ENCODE data around the gene GRID2.
"Not testable (repeated sequence)": the region's sequence is repeated elsewhere in the genome, so short reads cannot be mapped to it uniquely, and the experiment has no call there.

GRID2 gene

DNA sequence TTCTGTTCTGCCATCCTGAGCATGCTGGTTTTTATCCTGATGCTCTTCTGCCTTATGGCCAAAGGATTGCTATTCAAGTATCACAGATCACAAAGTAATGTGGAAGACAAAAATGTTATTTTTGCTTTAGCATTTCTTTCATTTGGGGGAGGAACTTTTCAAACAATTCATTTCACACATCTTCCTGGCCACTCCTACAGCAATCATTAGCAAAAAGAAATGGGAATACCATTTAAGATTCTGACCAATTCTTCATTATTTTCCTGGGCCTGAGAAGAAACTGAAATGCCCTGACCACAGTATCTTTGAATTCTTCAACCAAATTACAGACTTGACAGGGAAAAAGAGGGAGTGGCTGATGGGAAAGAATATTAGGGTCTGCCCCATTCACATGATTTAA, 38.0 kb upstream of the GRID2 start:
- H3K9me3 ChIP-seq (ENCODE audit: control insufficient read depth, low read length), result no peaks in the 10 kb centered on the region
- peaks cover 2% of the 10 kb centered on the region for H3K4me1 ChIP-seq (ENCODE audit: control insufficient read depth, insufficient read depth, low read length)
- no peak for DNase-seq (ENCODE audit: low read depth)
- H3K9ac ChIP-seq (ENCODE audit: low read length), result no peak overlapping the region
- no peaks in the 10 kb centered on the region for H3K27me3 ChIP-seq (replicated peaks; ENCODE audit: control insufficient read depth, insufficient read depth, low read length)
- H3K36me3 ChIP-seq (ENCODE audit: control insufficient read depth, insufficient read depth, low read length, severe bottlenecking), result no peaks in the 10 kb centered on the region
- H3K4me3 ChIP-seq (ENCODE audit: low read length), result no peak overlapping the region

DNA sequence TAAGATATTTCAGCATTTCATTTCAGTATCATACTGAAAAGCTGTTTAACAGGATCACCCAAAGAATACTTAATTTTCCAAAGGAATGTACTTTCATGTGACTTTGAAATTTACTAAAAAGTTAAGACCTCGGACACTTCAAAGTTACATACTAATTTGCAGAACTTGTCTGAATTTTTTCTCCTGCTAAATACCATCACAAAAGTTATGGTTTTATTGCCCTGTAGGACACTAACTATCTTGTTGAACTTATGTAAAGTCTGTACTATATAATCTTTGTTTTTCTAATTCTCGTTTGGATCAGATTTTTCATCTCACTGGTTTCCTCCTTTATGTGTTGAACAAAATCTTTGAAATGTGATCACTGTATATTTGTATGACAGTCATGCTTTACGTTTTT, 37.2 kb upstream of the GRID2 start:
- Histone ChIP-seq H3K9ac (ENCODE audit: low read length) (no peak overlapping the region), H3K27me3 (replicated peaks; ENCODE audit: control insufficient read depth, insufficient read depth, low read length) (no peaks in the 10 kb centered on the region), H3K4me1 (ENCODE audit: control insufficient read depth, insufficient read depth, low read length) (peaks cover 2% of the 10 kb centered on the region), H3K4me3 (ENCODE audit: low read length) (no peak overlapping the region), H3K9me3 (ENCODE audit: control insufficient read depth, low read length) (no peaks in the 10 kb centered on the region), H3K36me3 (ENCODE audit: control insufficient read depth, insufficient read depth, low read length, severe bottlenecking) (no peaks in the 10 kb centered on the region)
- no peak for DNase-seq (ENCODE audit: low read depth)

GRCh38 chr4:92268642-92269041, 35.1 kb upstream of the GRID2 start:
- Histone ChIP-seq H3K4me1 (ENCODE audit: control insufficient read depth, insufficient read depth, low read length) (peaks cover 2% of the 10 kb centered on the region), H3K27me3 (replicated peaks; ENCODE audit: control insufficient read depth, insufficient read depth, low read length) (no peaks in the 10 kb centered on the region), H3K9me3 (ENCODE audit: control insufficient read depth, low read length) (no peaks in the 10 kb centered on the region), H3K36me3 (ENCODE audit: control insufficient read depth, insufficient read depth, low read length, severe bottlenecking) (no peaks in the 10 kb centered on the region), H3K9ac (ENCODE audit: low read length) (no peak overlapping the region), H3K4me3 (ENCODE audit: low read length) (no peak overlapping the region)
- DNase-seq (ENCODE audit: low read depth), result no peak

GRCh38 chr4:92270908-92271307, 32.9 kb upstream of the GRID2 start:
- Histone ChIP-seq H3K9me3 (ENCODE audit: control insufficient read depth, low read length) (no peaks in the 10 kb centered on the region), H3K27me3 (replicated peaks; ENCODE audit: control insufficient read depth, insufficient read depth, low read length) (no peaks in the 10 kb centered on the region), H3K9ac (ENCODE audit: low read length) (no peak overlapping the region), H3K4me3 (ENCODE audit: low read length) (no peak overlapping the region), H3K36me3 (ENCODE audit: control insufficient read depth, insufficient read depth, low read length, severe bottlenecking) (no peaks in the 10 kb centered on the region), H3K4me1 (ENCODE audit: control insufficient read depth, insufficient read depth, low read length) (no peaks in the 10 kb centered on the region)
- DNase-seq (ENCODE audit: low read depth), result no peak

- not testable (repeated sequence) for H3K9ac ChIP-seq (ENCODE audit: low read length); DNase-seq (ENCODE audit: low read depth); H3K27me3 ChIP-seq (replicated peaks; ENCODE audit: control insufficient read depth, insufficient read depth, low read length); H3K36me3 ChIP-seq (ENCODE audit: control insufficient read depth, insufficient read depth, low read length, severe bottlenecking); H3K4me1 ChIP-seq (ENCODE audit: control insufficient read depth, insufficient read depth, low read length); H3K4me3 ChIP-seq (ENCODE audit: low read length); H3K9me3 ChIP-seq (ENCODE audit: control insufficient read depth, low read length)
Observed at GRCh38 chr4:92271551-92271950, 32.2 kb upstream of the GRID2 start.

- not testable (repeated sequence) for DNase-seq (ENCODE audit: low read depth)
Observed at GRCh38 chr4:92277057-92277881, 26.5 kb upstream of the GRID2 start.

DNA sequence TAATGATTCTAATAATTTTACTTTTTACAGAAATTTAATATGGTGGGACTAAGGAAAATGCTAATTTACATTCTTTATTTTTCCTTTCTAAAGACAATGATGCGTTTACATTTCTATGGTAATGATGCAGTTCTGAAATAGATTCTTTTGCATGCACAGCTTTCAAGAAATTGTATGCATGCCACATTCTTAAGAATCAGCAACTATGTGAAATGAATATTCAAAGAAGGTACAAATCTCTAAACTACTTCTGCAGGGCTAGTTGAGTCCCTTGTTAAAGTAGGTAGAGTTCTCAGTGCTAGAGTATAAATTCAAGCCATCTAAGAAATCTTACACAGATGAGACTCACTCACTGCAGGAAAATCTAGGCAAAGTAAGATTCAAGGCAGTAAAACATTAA, 24.5 kb upstream of the GRID2 start:
- Histone ChIP-seq H3K9me3 (ENCODE audit: control insufficient read depth, low read length) (no peaks in the 10 kb centered on the region), H3K9ac (ENCODE audit: low read length) (no peak overlapping the region), H3K4me3 (ENCODE audit: low read length) (no peak overlapping the region), H3K36me3 (ENCODE audit: control insufficient read depth, insufficient read depth, low read length, severe bottlenecking) (no peaks in the 10 kb centered on the region), H3K27me3 (replicated peaks; ENCODE audit: control insufficient read depth, insufficient read depth, low read length) (no peaks in the 10 kb centered on the region), H3K4me1 (ENCODE audit: control insufficient read depth, insufficient read depth, low read length) (no peaks in the 10 kb centered on the region)
- DNase-seq (ENCODE audit: low read depth), result no peak

More at GRCh38 chr4:92277057-92277881, 26.5 kb upstream of the GRID2 start:
- not testable (repeated sequence) for H3K4me3 ChIP-seq (ENCODE audit: low read length); H3K9ac ChIP-seq (ENCODE audit: low read length); H3K27me3 ChIP-seq (replicated peaks; ENCODE audit: control insufficient read depth, insufficient read depth, low read length); H3K36me3 ChIP-seq (ENCODE audit: control insufficient read depth, insufficient read depth, low read length, severe bottlenecking); H3K9me3 ChIP-seq (ENCODE audit: control insufficient read depth, low read length); H3K4me1 ChIP-seq (ENCODE audit: control insufficient read depth, insufficient read depth, low read length)

- H3K9ac ChIP-seq (ENCODE audit: low read length), result no peak overlapping the region
- H3K4me1 ChIP-seq (ENCODE audit: control insufficient read depth, insufficient read depth, low read length), result no peaks in the 10 kb centered on the region
- no peak overlapping the region for H3K4me3 ChIP-seq (ENCODE audit: low read length)
- no peaks in the 10 kb centered on the region for H3K9me3 ChIP-seq (ENCODE audit: control insufficient read depth, low read length)
- peak; percentile 59 for DNase-seq (ENCODE audit: low read depth)
- H3K36me3 ChIP-seq (ENCODE audit: control insufficient read depth, insufficient read depth, low read length, severe bottlenecking), result no peaks in the 10 kb centered on the region
- peaks cover 32% of the 10 kb centered on the region for H3K27me3 ChIP-seq (replicated peaks; ENCODE audit: control insufficient read depth, insufficient read depth, low read length)
Observed at GRCh38 chr4:92299152-92299551, 4.6 kb upstream of the GRID2 start.

- Histone ChIP-seq H3K4me1 (ENCODE audit: control insufficient read depth, insufficient read depth, low read length) (peaks cover 14% of the 10 kb centered on the region), H3K36me3 (ENCODE audit: control insufficient read depth, insufficient read depth, low read length, severe bottlenecking) (no peaks in the 10 kb centered on the region), H3K9ac (ENCODE audit: low read length) (no peak overlapping the region), H3K27me3 (replicated peaks; ENCODE audit: control insufficient read depth, insufficient read depth, low read length) (peaks cover 55% of the 10 kb centered on the region), H3K9me3 (ENCODE audit: control insufficient read depth, low read length) (no peaks in the 10 kb centered on the region), H3K4me3 (ENCODE audit: low read length) (no peak overlapping the region)
- peak; percentile 29 for DNase-seq (ENCODE audit: low read depth)
Observed at GRCh38 chr4:92304121-92304520, 355 bp downstream of the GRID2 start.

- Histone ChIP-seq H3K36me3 (ENCODE audit: control insufficient read depth, insufficient read depth, low read length, severe bottlenecking) (no peaks in the 10 kb centered on the region), H3K4me1 (ENCODE audit: control insufficient read depth, insufficient read depth, low read length) (peaks cover 14% of the 10 kb centered on the region), H3K9me3 (ENCODE audit: control insufficient read depth, low read length) (no peaks in the 10 kb centered on the region), H3K9ac (ENCODE audit: low read length) (no peak overlapping the region), H3K27me3 (replicated peaks; ENCODE audit: control insufficient read depth, insufficient read depth, low read length) (peaks cover 55% of the 10 kb centered on the region), H3K4me3 (ENCODE audit: low read length) (peak overlapping the region; percentile 72)
- DNase-seq (ENCODE audit: low read depth), result peak; percentile 10
Observed at GRCh38 chr4:92304606-92305005, 840 bp downstream of the GRID2 start.

DNA sequence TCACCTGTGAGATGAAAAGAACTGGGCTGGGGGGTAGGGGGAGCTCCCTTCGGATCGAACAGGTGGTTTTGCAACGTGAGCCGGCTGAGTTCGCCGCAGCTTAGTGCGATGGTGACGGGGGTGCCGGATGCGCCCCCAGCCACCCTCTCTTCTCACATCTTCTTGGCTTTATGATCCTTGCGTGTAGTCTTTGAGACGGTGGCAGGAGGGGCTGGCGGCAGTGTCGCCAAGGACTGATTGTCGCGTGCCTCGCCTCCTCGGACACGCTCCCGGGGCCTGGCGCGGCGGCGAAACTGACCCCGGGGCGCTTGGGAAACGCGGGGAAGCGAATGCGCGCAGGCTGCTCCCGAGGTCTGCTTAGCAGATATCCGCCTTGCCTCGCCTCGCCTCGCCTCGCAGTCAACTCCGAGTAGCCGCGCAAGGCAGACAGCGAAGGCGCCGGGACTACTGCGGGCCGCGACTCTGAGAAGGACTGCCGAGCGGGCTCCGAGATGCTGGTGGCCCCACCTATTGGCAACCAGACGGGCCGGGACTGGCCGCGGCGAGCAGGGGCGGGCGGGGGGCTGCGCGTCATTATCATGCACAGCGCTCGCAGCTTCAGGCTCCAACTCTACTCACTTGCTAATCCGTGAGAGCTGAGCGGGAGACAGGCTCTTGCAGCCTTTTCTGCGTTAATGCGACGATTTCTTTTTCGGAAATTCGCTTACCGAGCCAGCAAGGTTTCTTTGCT, 1.5 kb downstream of the GRID2 start:
- peaks cover 14% of the 10 kb centered on the region for H3K4me1 ChIP-seq (ENCODE audit: control insufficient read depth, insufficient read depth, low read length)
- peak; percentile 72 for DNase-seq (ENCODE audit: low read depth)
- H3K27me3 ChIP-seq (replicated peaks; ENCODE audit: control insufficient read depth, insufficient read depth, low read length), result peaks cover 55% of the 10 kb centered on the region
- peak overlapping the region; percentile 72 for H3K4me3 ChIP-seq (ENCODE audit: low read length)
- no peaks in the 10 kb centered on the region for H3K9me3 ChIP-seq (ENCODE audit: control insufficient read depth, low read length)
- no peak overlapping the region for H3K9ac ChIP-seq (ENCODE audit: low read length)
- H3K36me3 ChIP-seq (ENCODE audit: control insufficient read depth, insufficient read depth, low read length, severe bottlenecking), result no peaks in the 10 kb centered on the region

Measured in adipocyte (in vitro differentiated cells).